Posterior vena cava (tissue), 2 donors: Measurements from ENCODE around the gene NXN. TPM values are rescaled to one million over a fixed set of nuclear protein-coding genes. Genes with fewer than 3 reads are reported as not detected.

Experiments
- DNase-seq: peaks from one replicate; pipeline ENCODE4 v3.0.0-alpha.2; 2020; ENCODE audit warnings: low spot score
- intact Hi-C, 2 donors: fragments of 100-400 bp; cut with DNase I; formaldehyde crosslinking; loops; one replicate each; pipeline versions ENCODE4 v1.14.1 to v1.14.2; 2022 to 2023
- long read RNA-seq, 2 donors: library from polyadenylated mRNA; unstranded; transcript quantifications; one replicate each; pipeline ENCODE4 v2.0.0, GENCODE V29; 2020 to 2021
- total RNA-seq, 2 donors: library from RNA; stranded (reverse); fragmentation: NEBNext Ultra II Directional; extraction: Animal tissue kit (Norgen Biotek cat#: 25700); gene quantifications; one replicate each; pipeline ENCODE4 v1.2.1, GENCODE V29; 2021
- donor health status: DM: yes; HTN: yes; CAD: no.
- donor health status: DM: yes; HTN: yes; CAD: no.

Gene NXN
- 10 to 100 TPM; 34.8 to 46.3 TPM for total RNA-seq
- long read RNA-seq, donor 1, transcript NXN-201 (8 exons, 3,036 nt) = major isoform, 9 of 24 reads
- long read RNA-seq, donor 1, partial matches to known transcripts = 5 of 24 reads
- long read RNA-seq, donor 1, other reads (novel, unspliced or antisense) = 10 of 24 reads
- long read RNA-seq, donor 2, partial matches to known transcripts = 30 of 32 reads
- long read RNA-seq, donor 2, other reads (novel, unspliced or antisense) = 1 of 32 reads

DNA sequence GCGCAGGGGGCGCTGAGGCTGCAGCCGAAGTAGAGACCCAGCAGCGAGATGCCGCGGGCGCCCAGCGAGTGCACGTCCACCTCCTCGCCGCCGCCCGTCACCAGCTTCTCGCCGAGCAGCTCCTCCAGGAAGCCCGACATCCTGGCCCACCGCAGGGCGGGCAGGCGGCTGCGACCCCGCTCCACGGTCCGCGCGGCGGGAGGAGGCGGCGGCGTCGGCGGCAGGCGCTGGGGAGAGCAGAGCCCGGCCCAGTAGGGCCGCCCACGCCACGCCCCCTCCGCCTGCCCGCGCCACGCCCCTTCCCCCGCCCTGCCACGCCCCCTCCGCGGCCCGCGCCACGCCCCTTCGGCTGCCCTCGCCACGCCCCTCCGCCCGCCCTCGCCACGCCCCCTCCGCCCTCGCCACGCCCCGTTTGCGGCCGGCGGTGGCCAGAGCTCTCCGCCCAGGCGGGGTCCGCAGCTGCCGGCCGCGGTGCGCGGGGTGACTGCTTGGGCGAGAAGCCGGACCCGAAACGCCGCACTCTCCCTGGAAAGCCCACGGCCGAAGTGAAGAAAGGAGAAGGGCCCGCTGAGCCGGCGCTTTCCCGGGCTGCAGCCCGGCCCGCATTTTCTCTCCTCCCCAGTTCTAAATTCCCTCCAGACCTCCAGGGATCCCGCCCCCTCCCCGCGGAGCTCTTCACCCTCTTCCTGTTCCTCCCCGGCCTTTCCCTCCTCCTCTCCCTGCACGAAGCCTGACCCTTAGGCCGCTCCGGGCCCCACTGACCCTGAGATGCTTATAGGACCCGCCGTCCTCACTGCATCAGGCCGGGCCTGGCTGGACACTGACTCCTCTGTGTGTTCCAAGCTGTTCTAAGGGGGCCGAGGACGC is at the start of gene NXN:
TSS of gene NXN (minus strand) at position 238 of the 867 bp plus-strand sequence.
- intact Hi-C loops = loop anchor here (2.0 to 5.0 kb wide), 3 partner anchors 107 to 185 kb away; no protein-coding TSS in a partner anchor
- peak; percentile 96 for DNase-seq

GRCh38 chr17:1027044-1027443 is 47.5 kb upstream of the NXN start:
- intact Hi-C loops = no loop called here
- no peak for DNase-seq

GRCh38 chr17:1026599-1026975 is 47.0 kb upstream of the NXN start:
- intact Hi-C loops = no loop called here
- no peak for DNase-seq

DNA sequence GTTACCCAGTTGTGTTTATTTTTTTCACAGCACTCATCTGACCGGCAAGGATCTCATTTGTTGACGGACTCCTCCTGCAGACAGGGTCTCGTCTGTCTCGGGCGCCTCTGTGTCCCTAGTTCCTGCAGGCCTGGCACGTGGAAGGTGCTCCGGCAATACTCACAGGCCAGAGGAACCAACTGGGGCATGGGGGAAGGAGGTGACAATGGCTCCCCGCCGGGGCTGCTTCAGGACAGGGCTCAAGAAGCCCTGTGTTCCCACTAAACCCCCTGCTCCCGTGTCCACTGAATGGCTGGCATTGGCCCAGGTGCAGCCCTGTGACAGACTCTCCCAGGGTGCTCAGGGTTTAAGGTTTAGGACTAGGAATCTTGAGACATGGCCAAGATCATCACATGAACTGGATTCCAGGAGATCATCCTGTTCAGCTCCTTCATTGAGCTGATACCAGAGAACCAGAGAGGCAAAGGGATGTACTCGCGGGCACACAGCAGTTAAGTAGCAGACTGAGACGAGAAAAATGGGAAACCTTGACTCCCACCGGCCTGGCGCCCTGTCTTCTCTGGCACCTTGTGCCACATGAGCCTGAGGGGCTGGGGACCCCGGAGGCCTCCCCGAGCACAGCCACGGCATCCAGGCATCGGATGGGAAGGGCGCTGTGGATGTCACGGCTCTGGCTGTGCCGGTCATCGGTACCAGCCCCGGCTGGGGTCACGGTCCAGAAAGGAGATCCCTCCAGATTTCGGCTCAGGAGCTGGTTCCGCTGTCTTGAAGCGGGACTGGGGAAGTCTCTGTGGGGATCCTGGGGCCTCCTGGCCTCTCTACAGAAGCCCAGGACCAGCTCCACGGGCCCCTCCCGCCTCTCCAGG is 46.4 kb upstream of the NXN start:
- intact Hi-C loops = no loop called here
- no peak for DNase-seq

DNA sequence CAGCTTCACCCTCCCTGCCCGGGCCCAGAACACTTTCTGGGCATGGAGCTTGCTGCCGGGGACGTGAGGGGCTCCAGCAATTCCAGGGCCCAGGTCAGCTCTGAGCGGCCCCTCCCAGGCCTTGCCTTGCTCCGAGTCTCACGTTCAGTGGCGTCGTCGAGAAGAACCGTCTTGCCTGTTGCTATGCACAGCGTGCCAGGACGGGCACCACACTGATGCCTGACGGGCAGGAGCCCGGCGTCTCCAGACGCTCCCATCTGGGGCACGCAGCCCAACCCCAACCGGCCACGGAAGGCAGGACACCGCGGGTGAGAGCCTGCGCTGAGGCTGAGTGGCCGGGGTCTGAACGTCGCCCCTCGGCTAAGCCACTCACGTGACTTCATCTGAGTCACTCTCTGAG is 44.5 kb upstream of the NXN start:
- no peak for DNase-seq
- intact Hi-C loops = no loop called here

DNA sequence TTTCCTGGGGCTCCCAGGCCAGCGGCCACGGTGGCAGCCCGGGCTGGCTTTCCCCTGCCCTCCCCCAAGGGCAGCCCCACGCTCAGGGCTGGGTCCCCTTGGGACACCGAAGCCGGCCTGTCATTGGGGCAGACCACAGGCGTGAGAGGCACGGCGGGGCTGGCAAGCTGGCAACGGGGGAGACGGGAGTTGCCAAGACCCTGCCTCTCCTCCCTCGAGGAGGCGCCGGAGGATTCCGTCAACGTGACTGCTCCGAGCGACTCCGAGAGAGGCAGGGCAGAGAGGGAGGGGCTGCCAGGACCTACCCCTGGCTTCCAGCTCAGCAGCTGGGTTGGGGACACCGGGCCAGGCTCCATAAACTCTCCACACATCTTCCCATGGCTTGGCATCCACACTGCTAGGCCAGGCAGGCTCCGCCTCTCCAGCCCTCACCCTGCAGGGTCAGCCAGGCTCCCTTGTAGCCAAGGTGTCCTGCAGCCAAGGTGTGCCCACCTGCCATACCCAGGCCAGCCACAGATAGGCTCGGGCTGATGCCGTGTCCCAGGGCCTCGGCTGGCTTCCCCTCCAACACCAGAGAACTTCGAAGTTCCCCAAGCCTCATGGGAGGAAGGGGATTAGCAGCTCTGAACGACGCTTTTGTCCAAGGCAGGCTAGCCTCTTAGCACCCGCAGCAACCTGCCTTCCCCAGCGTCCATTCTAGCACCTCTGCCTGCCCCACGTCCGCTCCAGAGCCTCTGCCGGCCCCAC is 42.9 kb upstream of the NXN start:
- intact Hi-C loops = no loop called here
- no peak for DNase-seq

GRCh38 chr17:1021147-1021546 is 41.6 kb upstream of the NXN start:
- DNase-seq = no peak
- intact Hi-C loops = no loop called here

DNA sequence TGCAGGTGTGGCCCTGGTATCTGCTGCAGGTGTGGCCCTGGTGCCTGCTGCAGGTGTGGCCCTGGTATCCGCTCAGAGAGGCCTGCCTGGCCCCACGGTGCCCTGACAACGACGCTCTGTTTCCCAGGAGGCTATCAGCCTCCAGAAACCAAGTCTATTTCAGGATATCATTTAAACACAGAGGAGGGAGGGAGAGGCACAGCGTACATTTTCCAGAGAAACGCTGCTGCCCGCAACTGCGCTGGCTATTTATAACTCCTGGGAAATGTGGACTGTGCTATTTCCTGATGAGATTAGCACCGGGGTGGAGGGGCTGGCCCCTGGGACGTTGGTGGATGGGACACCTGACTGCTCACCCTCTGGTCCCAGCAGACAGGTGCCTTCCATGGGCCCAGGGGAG is 39.9 kb upstream of the NXN start:
- no peak for DNase-seq
- intact Hi-C loops = no loop called here

GRCh38 chr17:1018547-1018946 is 39.0 kb upstream of the NXN start:
- intact Hi-C loops = no loop called here
- DNase-seq = no peak

GRCh38 chr17:1013729-1014090 is 34.1 kb upstream of the NXN start:
- intact Hi-C loops = no loop called here

DNA sequence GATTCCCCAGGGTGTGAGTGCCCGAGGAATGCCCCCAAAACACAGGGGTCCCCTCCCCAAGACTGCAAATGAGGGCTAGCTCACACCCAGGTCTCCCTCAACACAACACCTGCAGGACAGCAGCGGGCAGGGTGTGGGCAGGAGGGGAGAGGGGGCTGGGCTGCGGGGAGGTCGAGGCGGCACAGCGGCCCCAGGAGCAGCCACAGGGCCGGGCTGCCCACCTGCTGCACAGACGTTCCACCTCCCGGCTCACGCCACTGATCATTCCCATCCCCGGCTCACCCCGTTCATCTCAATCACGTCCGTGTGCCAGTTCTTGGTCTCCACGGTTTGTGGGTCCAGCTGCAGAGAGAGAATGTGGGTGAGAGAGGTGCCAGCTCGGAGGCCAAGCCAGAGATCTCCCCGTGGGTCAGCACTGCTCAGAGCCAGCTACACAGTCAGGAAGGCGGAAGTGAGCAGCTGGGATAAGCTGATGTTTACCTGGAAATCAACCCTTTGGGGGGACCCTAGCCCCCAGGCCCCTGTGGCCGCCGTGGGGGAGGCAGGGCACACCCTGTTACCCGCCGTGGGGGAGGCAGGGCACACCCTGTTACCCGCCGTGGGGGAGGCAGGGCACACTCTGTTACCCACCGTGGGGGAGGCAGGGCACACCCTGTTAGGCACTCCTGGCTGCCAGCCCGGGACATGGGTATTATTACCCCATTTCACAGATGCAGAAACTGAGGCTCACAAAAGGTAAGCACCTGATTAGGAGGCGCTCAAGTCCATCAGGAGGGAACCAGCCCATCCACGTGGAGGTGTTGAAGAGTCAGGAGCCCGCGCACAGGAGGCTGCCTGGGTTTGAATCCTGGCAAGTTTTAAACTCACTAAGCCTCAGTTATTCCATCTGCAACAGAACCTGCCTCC is 33.5 kb upstream of the NXN start:
- DNase-seq = no peak
- intact Hi-C loops = no loop called here

More at GRCh38 chr17:1013729-1014090, 34.1 kb upstream of the NXN start:
- DNase-seq = no peak

GRCh38 chr17:1011760-1012735 is 32.5 kb upstream of the NXN start:
- intact Hi-C loops = no loop called here
- DNase-seq = no peak

DNA sequence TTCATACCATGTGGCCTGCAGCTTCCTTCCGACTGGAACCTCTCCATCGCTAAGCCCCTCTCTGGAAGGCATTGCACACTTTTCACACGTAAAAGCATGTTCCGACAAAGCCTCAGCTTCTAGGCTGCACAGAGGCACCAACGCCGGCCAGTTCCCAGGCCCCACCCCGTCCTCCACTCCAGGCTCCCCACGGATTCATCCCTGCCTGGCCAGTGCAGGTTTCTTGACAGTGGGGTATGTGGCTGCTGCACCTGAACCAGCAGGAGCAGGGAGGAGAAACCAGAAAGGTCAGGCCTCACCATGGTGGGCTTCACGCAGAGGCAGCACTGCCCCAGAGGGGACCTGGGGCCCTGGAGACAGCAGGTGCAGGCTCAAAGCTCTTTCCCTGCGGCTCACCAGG is 31.6 kb upstream of the NXN start:
- intact Hi-C loops = no loop called here
- no peak for DNase-seq

DNA sequence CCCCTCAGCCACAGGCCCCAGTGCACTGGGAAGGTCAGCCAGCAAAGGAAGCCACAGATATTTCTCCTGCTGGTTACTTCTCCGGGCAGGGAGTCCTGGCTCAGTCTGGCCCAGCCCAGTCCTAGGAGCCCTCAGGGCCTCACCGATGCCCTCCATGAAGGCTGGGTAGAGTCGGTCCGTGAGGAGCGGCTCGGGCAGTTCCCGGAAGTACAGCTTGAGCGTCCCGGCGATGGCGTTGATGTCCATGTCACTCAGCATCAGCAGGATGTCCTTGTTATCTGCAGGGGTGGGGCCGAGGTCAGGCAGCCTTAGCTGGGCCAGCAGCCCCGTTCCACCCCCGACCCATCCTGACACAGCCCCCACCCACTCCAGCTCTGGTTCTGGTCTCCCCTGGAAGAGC is 31.0 kb upstream of the NXN start:
- no peak for DNase-seq
- intact Hi-C loops = no loop called here

DNA sequence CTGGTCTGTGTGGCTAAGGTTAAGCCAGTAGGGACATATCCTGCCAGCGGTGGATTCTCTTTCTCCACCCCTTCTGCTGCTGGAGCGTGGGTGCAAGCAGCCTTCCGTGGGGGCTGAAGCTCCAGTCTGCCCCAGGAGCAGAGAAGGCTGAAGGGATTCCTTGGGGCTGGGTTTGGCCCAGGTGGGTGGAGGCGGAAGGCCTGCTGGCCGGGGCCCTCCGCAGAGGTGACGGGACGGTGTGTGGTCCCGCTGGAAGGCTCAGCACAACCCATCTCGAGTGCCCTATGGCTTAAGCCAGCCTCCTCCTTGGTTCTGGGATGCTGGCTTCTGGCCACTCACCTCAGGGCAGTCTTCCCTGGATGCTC is 30.5 kb upstream of the NXN start:
- no peak for DNase-seq
- intact Hi-C loops = no loop called here

DNA sequence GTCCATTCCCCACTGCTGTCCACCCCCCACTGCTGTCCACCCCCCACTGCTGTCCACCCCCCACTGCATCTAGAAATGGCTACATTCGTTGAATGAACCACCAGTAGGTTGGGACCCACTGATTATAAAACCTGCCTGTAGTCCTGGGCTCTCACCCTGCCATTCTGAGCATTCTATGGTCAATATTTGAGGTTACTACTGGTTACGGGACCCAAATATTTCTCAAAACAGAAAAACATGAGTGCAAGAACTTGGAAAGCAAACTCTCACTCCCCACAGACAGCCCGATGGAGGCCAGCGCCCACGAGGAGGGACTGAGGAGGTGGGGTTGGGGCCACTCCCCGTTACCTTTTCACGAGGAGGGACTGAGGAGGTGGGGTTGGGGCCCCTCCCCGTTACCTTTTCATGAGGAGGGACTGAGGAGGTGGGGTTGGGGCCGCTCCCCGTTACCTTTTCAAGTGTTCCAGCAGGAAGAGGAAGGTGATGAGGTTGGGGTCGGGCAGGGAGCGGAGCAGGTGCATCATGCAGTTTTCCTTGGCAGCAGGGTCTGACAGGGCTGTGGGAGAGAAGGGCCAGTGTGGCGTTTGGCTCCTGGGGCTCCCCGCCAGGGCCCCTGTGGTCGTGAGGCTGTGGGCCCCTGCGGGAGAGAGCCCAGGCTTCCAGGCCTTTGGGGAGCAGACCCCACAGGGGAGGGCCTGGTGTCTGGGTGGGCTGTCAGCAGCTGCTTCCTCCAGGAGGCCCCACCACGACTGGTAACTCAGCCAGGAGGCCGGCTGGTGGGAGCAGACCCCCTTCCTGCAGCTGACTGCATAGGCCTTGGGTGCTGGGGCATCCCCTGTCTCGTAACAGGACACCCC is 29.9 kb upstream of the NXN start:
- no peak for DNase-seq
- intact Hi-C loops = no loop called here
